GM21526 (cell line): ENCODE data around the gene ZNF606.

Experiments
- ATAC-seq: cut with Tn5 transposase; IDR thresholded peaks from one replicate; pipeline ENCODE4 v1.9.1; 2021; ENCODE audit warnings: moderate library complexity; ENCODE audit not compliant: unreplicated experiment, low FRiP score

The ZNF606 gene

DNA sequence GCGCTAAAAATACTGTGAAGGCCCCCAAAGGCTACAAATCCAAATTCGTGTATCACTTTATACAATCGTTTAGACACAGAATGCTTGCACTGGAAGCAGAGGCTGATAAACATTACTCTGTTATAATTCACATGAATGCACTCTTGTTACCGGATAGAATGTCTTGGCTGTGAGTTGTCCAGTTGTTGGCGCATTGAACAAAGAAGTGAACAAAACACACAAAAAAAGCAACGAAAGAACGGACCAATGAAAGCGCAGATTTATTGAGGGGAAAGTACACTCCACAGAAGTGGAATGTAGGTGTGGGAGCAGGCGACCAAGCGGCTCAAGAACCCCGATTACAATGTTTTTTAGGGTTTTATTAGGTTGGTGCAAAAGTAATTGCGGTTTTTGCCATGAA is 66.9 kb downstream of the ZNF606 start:
- ATAC-seq = no peak

GRCh38 chr19:57934820-57935665 is 67.6 kb downstream of the ZNF606 start, which contains the start of gene ZNF418:
TSS of gene ZNF418 (minus strand) at chr19:57935402. CDS start at chr19:57933822, 1,580 bp downstream.
- ATAC-seq = no peak

DNA sequence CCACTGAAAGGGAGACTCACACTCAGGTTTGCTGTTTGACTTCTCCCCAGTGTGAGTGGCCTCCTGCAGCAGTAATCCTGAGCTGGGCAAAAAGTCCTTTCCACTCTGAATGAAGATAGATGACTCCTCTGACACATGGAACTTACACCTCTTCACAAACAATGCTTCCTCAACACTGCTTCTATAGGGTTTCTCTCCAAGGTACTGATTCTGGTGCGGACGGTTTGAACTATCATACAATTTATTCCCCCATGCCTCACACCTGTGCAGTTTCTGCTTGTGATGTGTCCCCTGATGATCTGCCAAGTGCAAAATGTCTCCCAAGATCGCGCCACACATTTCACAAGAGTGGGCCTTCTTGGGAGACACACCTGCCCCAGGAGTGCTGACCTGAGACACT is 75.0 kb downstream of the ZNF606 start:
- no peak for ATAC-seq
